ENCODE results near the gene ATRNL1. TPM values are rescaled to one million over a fixed set of nuclear protein-coding genes. Genes with fewer than 3 reads are reported as not detected.
A peak's percentile ranks its signal among the peaks of the same experiment; 100 is the strongest.

ATRNL1 gene
- total RNA-seq, 6 experiments from 2014 or later = 0.08 to 0.23 (median 0.09) TPM; not detected in 3

- DNase-seq = no peak
- no peaks in the 10 kb centered on the region for H3K36me3 Mint-ChIP-seq (ENCODE audit: low read depth)
- peaks cover 8% of the 10 kb centered on the region for H3K4me1 Mint-ChIP-seq (ENCODE audit: low read depth)
- no peaks in the 10 kb centered on the region; the same call in 1 of the 2 replicates for H3K27me3 Mint-ChIP-seq (ENCODE audit: insufficient read depth)
- no peak for TF ChIP-seq CTCF (IDR thresholded peaks at IDR 0.05)
- no peak overlapping the region for H3K4me3 Mint-ChIP-seq
- no peaks in the 10 kb centered on the region for H3K9me3 Mint-ChIP-seq
- no peak overlapping the region for H3K27ac Mint-ChIP-seq
Observed at GRCh38 chr10:115898242-115898641, 805.1 kb downstream of the ATRNL1 start.

- no peak for DNase-seq
- Mint-ChIP-seq H3K36me3 (ENCODE audit: low read depth) (no peaks in the 10 kb centered on the region), H3K9me3 (no peaks in the 10 kb centered on the region), H3K27ac (no peak overlapping the region), H3K4me3 (no peak overlapping the region), H3K27me3 (ENCODE audit: insufficient read depth) (no peaks in the 10 kb centered on the region), H3K4me1 (ENCODE audit: low read depth) (peaks cover 13% of the 10 kb centered on the region)
- no peak for TF ChIP-seq CTCF (IDR thresholded peaks at IDR 0.05)
Observed at GRCh38 chr10:115902596-115902995, 809.4 kb downstream of the ATRNL1 start.

- Mint-ChIP-seq H3K36me3 (ENCODE audit: low read depth) (no peaks in the 10 kb centered on the region), H3K4me1 (ENCODE audit: low read depth) (peaks cover 13% of the 10 kb centered on the region), H3K27ac (no peak overlapping the region), H3K9me3 (no peaks in the 10 kb centered on the region), H3K4me3 (no peak overlapping the region), H3K27me3 (ENCODE audit: insufficient read depth) (no peaks in the 10 kb centered on the region)
- TF ChIP-seq CTCF (IDR thresholded peaks at IDR 0.05) = no peak
- DNase-seq = peak; percentile 29
Observed at GRCh38 chr10:115903207-115903606, 810.0 kb downstream of the ATRNL1 start.

- DNase-seq = no peak
Observed at GRCh38 chr10:115903845-115904244, 810.7 kb downstream of the ATRNL1 start.

GRCh38 chr10:115909037-115909436, 815.9 kb downstream of the ATRNL1 start:
- no peaks in the 10 kb centered on the region for H3K36me3 Mint-ChIP-seq (ENCODE audit: low read depth)
- H3K4me1 Mint-ChIP-seq (ENCODE audit: low read depth) = no peaks in the 10 kb centered on the region
- no peaks in the 10 kb centered on the region for H3K9me3 Mint-ChIP-seq
- peaks cover 4% of the 10 kb centered on the region; the same call in 1 of the 2 replicates for H3K27me3 Mint-ChIP-seq (ENCODE audit: insufficient read depth)
- H3K27ac Mint-ChIP-seq = no peak overlapping the region
- no peak overlapping the region for H3K4me3 Mint-ChIP-seq
- DNase-seq = no peak
- TF ChIP-seq CTCF (IDR thresholded peaks at IDR 0.05) = no peak

More at GRCh38 chr10:115903845-115904244, 810.7 kb downstream of the ATRNL1 start:
- H3K36me3 Mint-ChIP-seq (ENCODE audit: low read depth) = no peaks in the 10 kb centered on the region
- no peaks in the 10 kb centered on the region for H3K9me3 Mint-ChIP-seq
- peaks cover 13% of the 10 kb centered on the region for H3K4me1 Mint-ChIP-seq (ENCODE audit: low read depth)
- no peaks in the 10 kb centered on the region for H3K27me3 Mint-ChIP-seq (ENCODE audit: insufficient read depth)
- no peak overlapping the region for H3K27ac Mint-ChIP-seq
- TF ChIP-seq CTCF (IDR thresholded peaks at IDR 0.05) = no peak
- H3K4me3 Mint-ChIP-seq = no peak overlapping the region

Measured in HFFc6 (cell line).